SU-DHL-6 (cell line): ENCODE measurements around the gene TWIST2.

Experiments used
- H2AFZ ChIP-seq: fragments of 200-600 bp; sonication (generic); 2 replicates; pipeline ENCODE4 v1.6.1; 2014; ENCODE audit warnings: low read depth, mild to moderate bottlenecking, moderate library complexity, mixed read lengths, antibody characterized with exemption, low read length; ENCODE audit not compliant: severe bottlenecking
- H3F3A ChIP-seq: fragments of 200-600 bp; shearing (Covaris generic); 2 replicates; pipeline ENCODE4 v1.6.0; 2016; ENCODE audit warnings: antibody characterized with exemption, mild to moderate bottlenecking; ENCODE audit not compliant: insufficient read depth
- H3K27ac ChIP-seq: fragments of 200-600 bp; sonication (generic); 2 replicates; pipeline ENCODE4 v1.5.1; 2016; ENCODE audit warnings: low read depth, mild to moderate bottlenecking, low read length, moderate library complexity, mixed read lengths
- H3K27me3 ChIP-seq: fragments of 200-600 bp; sonication (generic), shearing (Covaris generic); 2 replicates; pipeline ENCODE4 v1.6.0; 2014; ENCODE audit warnings: mild to moderate bottlenecking, low read length
- H3K36me3 ChIP-seq: fragments of 200-600 bp; sonication (generic); 2 replicates; pipeline ENCODE4 v1.6.1; 2014; ENCODE audit warnings: mild to moderate bottlenecking, low read length, mixed read lengths
- H3K4me2 ChIP-seq: fragments of 300-600, 200-600 bp; shearing (Covaris generic), sonication (generic); 2 replicates; pipeline ENCODE4 v1.6.0; 2014; ENCODE audit warnings: low read length, low read depth, mild to moderate bottlenecking; ENCODE audit not compliant: poor library complexity, severe bottlenecking
- H3K4me3 ChIP-seq: fragments of 200-600 bp; sonication (generic); 2 replicates; pipeline ENCODE4 v1.5.1; 2014; ENCODE audit warnings: antibody characterized with exemption, low read length, mild to moderate bottlenecking, mixed read lengths; ENCODE audit not compliant: insufficient read depth, poor library complexity, severe bottlenecking
- H3K79me2 ChIP-seq: fragments of 200-600 bp; sonication (generic); 2 replicates; pipeline ENCODE4 v1.6.1; 2014; ENCODE audit warnings: mild to moderate bottlenecking, low read length, moderate library complexity; ENCODE audit not compliant: insufficient read depth
- H3K9ac ChIP-seq: fragments of 200-600 bp; sonication (generic); 2 replicates; pipeline ENCODE4 v1.7.0; 2014; ENCODE audit warnings: mild to moderate bottlenecking, low read length
- H3K9me2 ChIP-seq: fragments of 200-600 bp; sonication (generic); replicated peaks from 2 replicates; pipeline ENCODE4 v1.6.1; 2014; ENCODE audit warnings: low read length; ENCODE audit not compliant: insufficient read depth
- H3K9me3 ChIP-seq: fragments of 200-600 bp; sonication (generic); 2 replicates; pipeline ENCODE4 v1.6.1; 2014; ENCODE audit warnings: low read length, mixed read lengths; ENCODE audit not compliant: insufficient read depth
- H4K20me1 ChIP-seq: fragments of 200-600 bp; sonication (generic); 2 replicates; pipeline ENCODE4 v1.6.1; 2014; ENCODE audit warnings: low read depth, mild to moderate bottlenecking, antibody characterized with exemption, low read length, moderate library complexity, mixed read lengths
- EZH2phosphoT487 ChIP-seq: fragments of 200-600 bp; sonication (generic), shearing (Covaris generic); conservative IDR thresholded peaks from 2 replicates; pipeline ENCODE4 v1.6.1; 2018; ENCODE audit warnings: mild to moderate bottlenecking, antibody characterized with exemption, low read length, moderate library complexity, mixed read lengths
- TF ChIP-seq, protein P1 (sequence below): fragments of 200-600 bp; sonication (generic); IDR thresholded peaks from one replicate; pipeline ENCODE4 v1.5.1; 2017; ENCODE audit warnings: antibody characterized with exemption, mild to moderate bottlenecking, low read length, moderate library complexity; ENCODE audit not compliant: insufficient read depth, poor library complexity, severe bottlenecking

The TWIST2 gene

DNA sequence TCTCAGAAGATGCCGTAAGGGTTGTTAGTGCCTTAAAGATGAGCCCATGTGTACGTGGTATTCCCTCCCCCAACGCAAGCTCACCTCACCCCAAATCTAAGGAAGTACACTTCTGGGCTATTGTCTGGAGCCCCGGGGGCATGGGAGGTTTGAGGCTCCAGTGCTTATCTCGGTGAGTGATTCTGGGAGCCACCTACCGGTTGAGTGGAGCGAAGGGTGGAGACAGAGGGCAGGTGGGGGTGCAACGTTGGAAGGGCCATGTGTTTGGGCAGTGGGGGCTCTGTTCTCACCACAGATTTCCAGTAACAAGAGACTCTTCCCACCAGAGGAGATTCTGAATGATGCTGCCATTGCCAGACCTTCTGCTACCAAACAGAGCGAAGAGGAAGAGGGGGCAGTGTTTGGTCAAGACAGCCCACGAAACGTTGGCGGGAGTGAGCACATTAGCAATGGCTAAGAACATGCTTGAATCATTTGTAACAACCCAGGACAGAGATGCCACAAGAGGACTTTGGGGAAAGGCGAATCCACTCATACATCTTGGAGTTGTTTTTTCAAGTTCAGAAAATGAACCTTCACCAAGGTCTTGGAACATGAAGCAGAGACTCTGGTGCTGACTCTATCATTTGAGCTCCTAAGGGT is 38.7 kb downstream of the TWIST2 start:
- H2AFZ ChIP-seq = no peak overlapping the region
- TF ChIP-seq, protein P1, sequence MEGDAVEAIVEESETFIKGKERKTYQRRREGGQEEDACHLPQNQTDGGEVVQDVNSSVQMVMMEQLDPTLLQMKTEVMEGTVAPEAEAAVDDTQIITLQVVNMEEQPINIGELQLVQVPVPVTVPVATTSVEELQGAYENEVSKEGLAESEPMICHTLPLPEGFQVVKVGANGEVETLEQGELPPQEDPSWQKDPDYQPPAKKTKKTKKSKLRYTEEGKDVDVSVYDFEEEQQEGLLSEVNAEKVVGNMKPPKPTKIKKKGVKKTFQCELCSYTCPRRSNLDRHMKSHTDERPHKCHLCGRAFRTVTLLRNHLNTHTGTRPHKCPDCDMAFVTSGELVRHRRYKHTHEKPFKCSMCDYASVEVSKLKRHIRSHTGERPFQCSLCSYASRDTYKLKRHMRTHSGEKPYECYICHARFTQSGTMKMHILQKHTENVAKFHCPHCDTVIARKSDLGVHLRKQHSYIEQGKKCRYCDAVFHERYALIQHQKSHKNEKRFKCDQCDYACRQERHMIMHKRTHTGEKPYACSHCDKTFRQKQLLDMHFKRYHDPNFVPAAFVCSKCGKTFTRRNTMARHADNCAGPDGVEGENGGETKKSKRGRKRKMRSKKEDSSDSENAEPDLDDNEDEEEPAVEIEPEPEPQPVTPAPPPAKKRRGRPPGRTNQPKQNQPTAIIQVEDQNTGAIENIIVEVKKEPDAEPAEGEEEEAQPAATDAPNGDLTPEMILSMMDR = no peak
- no peak for TF ChIP-seq EZH2phosphoT487
- H4K20me1 ChIP-seq = no peaks in the 10 kb centered on the region
- H3K79me2 ChIP-seq = no peaks in the 10 kb centered on the region
- H3K4me3 ChIP-seq = no peak overlapping the region
- no peaks in the 10 kb centered on the region for H3K9me3 ChIP-seq
- no peaks in the 10 kb centered on the region for H3K27me3 ChIP-seq
- H3K36me3 ChIP-seq = no peaks in the 10 kb centered on the region
- no peaks in the 10 kb centered on the region for H3K9me2 ChIP-seq
- H3K9ac ChIP-seq = no peak overlapping the region
- no peak overlapping the region for H3K4me2 ChIP-seq
- H3K27ac ChIP-seq = no peak overlapping the region
- H3F3A ChIP-seq = no peaks in the 10 kb centered on the region

DNA sequence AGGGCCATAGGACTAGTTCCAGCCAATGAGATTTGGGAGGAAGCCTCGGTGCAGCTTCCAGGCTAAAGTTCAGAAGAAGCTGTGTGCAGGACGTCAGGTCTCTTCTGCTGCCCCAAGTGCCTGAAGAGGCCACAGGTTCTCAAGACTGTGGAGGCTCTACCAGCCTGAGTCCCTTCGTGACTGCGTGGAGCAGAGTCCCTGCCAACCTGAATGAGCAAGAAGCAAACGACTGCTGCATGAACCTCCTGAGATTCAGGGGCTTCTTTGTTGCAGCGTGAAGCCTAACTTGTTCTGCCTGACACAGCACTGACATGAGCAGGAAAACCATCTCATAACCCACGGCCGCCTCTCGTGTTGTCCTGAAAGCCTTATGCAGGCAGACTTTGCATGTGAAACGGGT is 39.7 kb downstream of the TWIST2 start:
- H3K9me2 ChIP-seq = no peaks in the 10 kb centered on the region
- H3K9ac ChIP-seq = no peak overlapping the region
- no peak for TF ChIP-seq EZH2phosphoT487
- TF ChIP-seq, protein P1 = no peak
- H3K9me3 ChIP-seq = no peaks in the 10 kb centered on the region
- no peak overlapping the region for H3K27ac ChIP-seq
- H2AFZ ChIP-seq = no peak overlapping the region
- H3K4me2 ChIP-seq = no peak overlapping the region
- no peaks in the 10 kb centered on the region for H4K20me1 ChIP-seq
- no peak overlapping the region for H3K4me3 ChIP-seq
- no peaks in the 10 kb centered on the region for H3F3A ChIP-seq
- H3K79me2 ChIP-seq = no peaks in the 10 kb centered on the region
- H3K27me3 ChIP-seq = no peaks in the 10 kb centered on the region
- H3K36me3 ChIP-seq = no peaks in the 10 kb centered on the region

DNA sequence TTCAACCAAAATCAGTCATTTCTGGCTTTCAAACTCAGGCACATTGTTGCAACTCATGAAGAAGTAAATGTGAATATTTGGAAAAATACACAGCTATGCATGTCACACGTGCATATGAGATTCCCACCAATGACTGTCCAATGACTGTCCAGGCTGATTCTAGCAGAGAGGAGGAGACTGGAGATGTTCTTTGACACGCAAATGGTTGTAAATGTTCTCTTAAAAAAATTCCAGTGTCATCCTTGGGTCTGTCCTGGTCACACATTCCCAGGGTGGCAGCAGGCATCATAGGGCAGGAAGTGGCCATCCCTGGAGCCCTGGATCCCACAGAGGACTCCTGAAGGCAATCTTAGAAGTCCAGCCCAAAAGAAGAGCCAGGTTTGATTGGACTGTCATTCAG is 40.9 kb downstream of the TWIST2 start:
- no peaks in the 10 kb centered on the region for H3K79me2 ChIP-seq
- no peaks in the 10 kb centered on the region for H3F3A ChIP-seq
- TF ChIP-seq, protein P1 = no peak
- TF ChIP-seq EZH2phosphoT487 = no peak
- H3K9ac ChIP-seq = no peak overlapping the region
- no peak overlapping the region for H3K4me2 ChIP-seq
- H2AFZ ChIP-seq = no peak overlapping the region
- H3K4me3 ChIP-seq = no peak overlapping the region
- no peaks in the 10 kb centered on the region for H4K20me1 ChIP-seq
- H3K9me2 ChIP-seq = no peaks in the 10 kb centered on the region
- no peaks in the 10 kb centered on the region; the same call in 1 of the 2 replicates for H3K27me3 ChIP-seq
- no peaks in the 10 kb centered on the region for H3K36me3 ChIP-seq
- no peaks in the 10 kb centered on the region for H3K9me3 ChIP-seq
- H3K27ac ChIP-seq = no peak overlapping the region
